K562 (cell line): ENCODE data around the gene MRPL28. TPM values are rescaled to one million over a fixed set of nuclear protein-coding genes. Genes with fewer than 3 reads are reported as not detected.

Experiments
- GTF2F1 ChIP-seq: IDR thresholded peaks from 2 replicates; pipeline ENCODE4 v1.6.1; 2011; ENCODE audit warnings: low read depth, low read length, improper control_type of control experiment
- polyA plus RNA-seq, 8 experiments: library from polyadenylated mRNA; depleted of rRNA in 4 of 8; stranded (reverse) in 5 of 8; unstranded in 3 of 8; fragments of >200 nt; fragmentation: Nextera tagmentation in 2 of 8; fragmentation: Illumina TruSeq in 1 of 8; extraction: Ambion mirVana in 2 of 8; extraction: Trizol in 1 of 8; gene quantifications; 2 replicates each; pipeline versions ENCODE4 v1.2.1 to v1.2.3, GENCODE V29; 2011 to 2014; ENCODE audit warnings: inconsistent platforms in 1 of 8, missing spikeins in 1 of 8
- total RNA-seq, 7 experiments: library from RNA; depleted of rRNA in 6 of 7; stranded (reverse); fragments of >200 nt in 6 of 7; fragmentation: Illumina TruSeq in 2 of 7; extraction: Trizol in 2 of 7; gene quantifications; 2 replicates each; pipeline versions ENCODE4 v1.2.1 to v1.2.3, GENCODE V29; 2011 to 2021; ENCODE audit warnings: low replicate concordance in 1 of 7
- TF ChIP-seq, protein P1 (sequence below): fragments of 450-650 bp; IDR thresholded peaks from 2 replicates; pipeline ENCODE4 v1.7.1; 2018; ENCODE audit warnings: mild to moderate bottlenecking, low read depth; ENCODE audit not compliant: partially characterized antibody
- TF ChIP-seq, protein P2 (sequence below): sonication (generic); formaldehyde crosslinking; IDR thresholded peaks from 2 replicates; pipeline ENCODE4 v1.8.0; 2022; ENCODE audit warnings: missing genetic modification reagents, mild to moderate bottlenecking, borderline replicate concordance
- TF ChIP-seq, protein P3 (sequence below): sonication (generic); formaldehyde crosslinking; IDR thresholded peaks from 2 replicates; pipeline ENCODE4 v1.8.0; 2022; ENCODE audit warnings: mild to moderate bottlenecking, missing genetic modification reagents

MRPL28 gene
- total and polyA plus RNA-seq, 9 of the 15 experiments (the other 6 are each of a cell fraction or from before 2014, with no cell fraction given) = 2.5 to 323 (median 175) TPM

DNA sequence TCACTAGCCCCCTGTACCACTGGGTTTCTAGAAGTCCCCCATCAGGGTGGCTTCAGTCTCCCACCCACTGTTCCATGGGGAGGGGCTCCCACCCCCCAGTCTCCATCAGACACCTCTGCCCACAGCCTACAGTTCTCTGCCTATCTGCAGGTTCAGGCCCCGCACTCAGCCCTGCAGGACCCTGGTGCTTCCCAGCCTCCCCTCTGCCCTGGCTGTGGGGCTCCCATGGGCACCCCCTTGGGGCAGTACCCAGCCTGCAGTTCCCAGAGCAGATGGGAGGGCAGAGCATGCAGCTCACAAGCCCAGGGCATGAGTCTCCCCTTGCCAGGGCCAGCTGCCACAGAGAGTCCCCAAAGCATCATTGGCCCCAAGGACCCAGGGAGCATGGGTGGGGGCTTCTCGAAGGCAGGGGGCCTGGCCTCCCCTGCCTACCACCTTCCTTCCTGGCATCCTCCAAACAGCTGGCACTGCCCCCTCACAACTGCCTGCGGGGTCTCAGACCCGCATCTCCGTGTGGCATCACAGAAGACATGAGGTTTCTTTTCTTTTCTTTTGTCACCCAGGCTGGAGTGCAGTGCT, 2.8 kb upstream of the MRPL28 start (continued):
- TF ChIP-seq, protein P1, sequence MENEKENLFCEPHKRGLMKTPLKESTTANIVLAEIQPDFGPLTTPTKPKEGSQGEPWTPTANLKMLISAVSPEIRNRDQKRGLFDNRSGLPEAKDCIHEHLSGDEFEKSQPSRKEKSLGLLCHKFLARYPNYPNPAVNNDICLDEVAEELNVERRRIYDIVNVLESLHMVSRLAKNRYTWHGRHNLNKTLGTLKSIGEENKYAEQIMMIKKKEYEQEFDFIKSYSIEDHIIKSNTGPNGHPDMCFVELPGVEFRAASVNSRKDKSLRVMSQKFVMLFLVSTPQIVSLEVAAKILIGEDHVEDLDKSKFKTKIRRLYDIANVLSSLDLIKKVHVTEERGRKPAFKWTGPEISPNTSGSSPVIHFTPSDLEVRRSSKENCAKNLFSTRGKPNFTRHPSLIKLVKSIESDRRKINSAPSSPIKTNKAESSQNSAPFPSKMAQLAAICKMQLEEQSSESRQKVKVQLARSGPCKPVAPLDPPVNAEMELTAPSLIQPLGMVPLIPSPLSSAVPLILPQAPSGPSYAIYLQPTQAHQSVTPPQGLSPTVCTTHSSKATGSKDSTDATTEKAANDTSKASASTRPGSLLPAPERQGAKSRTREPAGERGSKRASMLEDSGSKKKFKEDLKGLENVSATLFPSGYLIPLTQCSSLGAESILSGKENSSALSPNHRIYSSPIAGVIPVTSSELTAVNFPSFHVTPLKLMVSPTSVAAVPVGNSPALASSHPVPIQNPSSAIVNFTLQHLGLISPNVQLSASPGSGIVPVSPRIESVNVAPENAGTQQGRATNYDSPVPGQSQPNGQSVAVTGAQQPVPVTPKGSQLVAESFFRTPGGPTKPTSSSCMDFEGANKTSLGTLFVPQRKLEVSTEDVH = no peak
- TF ChIP-seq GTF2F1 = no peak
- TF ChIP-seq, protein P2, sequence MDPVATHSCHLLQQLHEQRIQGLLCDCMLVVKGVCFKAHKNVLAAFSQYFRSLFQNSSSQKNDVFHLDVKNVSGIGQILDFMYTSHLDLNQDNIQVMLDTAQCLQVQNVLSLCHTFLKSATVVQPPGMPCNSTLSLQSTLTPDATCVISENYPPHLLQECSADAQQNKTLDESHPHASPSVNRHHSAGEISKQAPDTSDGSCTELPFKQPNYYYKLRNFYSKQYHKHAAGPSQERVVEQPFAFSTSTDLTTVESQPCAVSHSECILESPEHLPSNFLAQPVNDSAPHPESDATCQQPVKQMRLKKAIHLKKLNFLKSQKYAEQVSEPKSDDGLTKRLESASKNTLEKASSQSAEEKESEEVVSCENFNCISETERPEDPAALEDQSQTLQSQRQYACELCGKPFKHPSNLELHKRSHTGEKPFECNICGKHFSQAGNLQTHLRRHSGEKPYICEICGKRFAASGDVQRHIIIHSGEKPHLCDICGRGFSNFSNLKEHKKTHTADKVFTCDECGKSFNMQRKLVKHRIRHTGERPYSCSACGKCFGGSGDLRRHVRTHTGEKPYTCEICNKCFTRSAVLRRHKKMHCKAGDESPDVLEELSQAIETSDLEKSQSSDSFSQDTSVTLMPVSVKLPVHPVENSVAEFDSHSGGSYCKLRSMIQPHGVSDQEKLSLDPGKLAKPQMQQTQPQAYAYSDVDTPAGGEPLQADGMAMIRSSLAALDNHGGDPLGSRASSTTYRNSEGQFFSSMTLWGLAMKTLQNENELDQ (CRISPR knock-in tag) = no peak
- TF ChIP-seq, protein P3, sequence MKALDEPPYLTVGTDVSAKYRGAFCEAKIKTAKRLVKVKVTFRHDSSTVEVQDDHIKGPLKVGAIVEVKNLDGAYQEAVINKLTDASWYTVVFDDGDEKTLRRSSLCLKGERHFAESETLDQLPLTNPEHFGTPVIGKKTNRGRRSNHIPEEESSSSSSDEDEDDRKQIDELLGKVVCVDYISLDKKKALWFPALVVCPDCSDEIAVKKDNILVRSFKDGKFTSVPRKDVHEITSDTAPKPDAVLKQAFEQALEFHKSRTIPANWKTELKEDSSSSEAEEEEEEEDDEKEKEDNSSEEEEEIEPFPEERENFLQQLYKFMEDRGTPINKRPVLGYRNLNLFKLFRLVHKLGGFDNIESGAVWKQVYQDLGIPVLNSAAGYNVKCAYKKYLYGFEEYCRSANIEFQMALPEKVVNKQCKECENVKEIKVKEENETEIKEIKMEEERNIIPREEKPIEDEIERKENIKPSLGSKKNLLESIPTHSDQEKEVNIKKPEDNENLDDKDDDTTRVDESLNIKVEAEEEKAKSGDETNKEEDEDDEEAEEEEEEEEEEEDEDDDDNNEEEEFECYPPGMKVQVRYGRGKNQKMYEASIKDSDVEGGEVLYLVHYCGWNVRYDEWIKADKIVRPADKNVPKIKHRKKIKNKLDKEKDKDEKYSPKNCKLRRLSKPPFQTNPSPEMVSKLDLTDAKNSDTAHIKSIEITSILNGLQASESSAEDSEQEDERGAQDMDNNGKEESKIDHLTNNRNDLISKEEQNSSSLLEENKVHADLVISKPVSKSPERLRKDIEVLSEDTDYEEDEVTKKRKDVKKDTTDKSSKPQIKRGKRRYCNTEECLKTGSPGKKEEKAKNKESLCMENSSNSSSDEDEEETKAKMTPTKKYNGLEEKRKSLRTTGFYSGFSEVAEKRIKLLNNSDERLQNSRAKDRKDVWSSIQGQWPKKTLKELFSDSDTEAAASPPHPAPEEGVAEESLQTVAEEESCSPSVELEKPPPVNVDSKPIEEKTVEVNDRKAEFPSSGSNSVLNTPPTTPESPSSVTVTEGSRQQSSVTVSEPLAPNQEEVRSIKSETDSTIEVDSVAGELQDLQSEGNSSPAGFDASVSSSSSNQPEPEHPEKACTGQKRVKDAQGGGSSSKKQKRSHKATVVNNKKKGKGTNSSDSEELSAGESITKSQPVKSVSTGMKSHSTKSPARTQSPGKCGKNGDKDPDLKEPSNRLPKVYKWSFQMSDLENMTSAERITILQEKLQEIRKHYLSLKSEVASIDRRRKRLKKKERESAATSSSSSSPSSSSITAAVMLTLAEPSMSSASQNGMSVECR (CRISPR knock-in tag) = no peak
